NCI-H2081 treated with DMSO at 0.1 percent for 48 hours (cell line): Measurements from ENCODE around the gene INTS6.

ENCODE experiments used
- DNase-seq: peaks from one replicate; lab custom pipeline; 2025; lab: John Stamatoyannopoulos, UW

Gene INTS6, protein sequence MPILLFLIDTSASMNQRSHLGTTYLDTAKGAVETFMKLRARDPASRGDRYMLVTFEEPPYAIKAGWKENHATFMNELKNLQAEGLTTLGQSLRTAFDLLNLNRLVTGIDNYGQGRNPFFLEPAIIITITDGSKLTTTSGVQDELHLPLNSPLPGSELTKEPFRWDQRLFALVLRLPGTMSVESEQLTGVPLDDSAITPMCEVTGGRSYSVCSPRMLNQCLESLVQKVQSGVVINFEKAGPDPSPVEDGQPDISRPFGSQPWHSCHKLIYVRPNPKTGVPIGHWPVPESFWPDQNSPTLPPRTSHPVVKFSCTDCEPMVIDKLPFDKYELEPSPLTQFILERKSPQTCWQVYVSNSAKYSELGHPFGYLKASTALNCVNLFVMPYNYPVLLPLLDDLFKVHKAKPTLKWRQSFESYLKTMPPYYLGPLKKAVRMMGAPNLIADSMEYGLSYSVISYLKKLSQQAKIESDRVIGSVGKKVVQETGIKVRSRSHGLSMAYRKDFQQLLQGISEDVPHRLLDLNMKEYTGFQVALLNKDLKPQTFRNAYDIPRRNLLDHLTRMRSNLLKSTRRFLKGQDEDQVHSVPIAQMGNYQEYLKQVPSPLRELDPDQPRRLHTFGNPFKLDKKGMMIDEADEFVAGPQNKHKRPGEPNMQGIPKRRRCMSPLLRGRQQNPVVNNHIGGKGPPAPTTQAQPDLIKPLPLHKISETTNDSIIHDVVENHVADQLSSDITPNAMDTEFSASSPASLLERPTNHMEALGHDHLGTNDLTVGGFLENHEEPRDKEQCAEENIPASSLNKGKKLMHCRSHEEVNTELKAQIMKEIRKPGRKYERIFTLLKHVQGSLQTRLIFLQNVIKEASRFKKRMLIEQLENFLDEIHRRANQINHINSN

DNA sequence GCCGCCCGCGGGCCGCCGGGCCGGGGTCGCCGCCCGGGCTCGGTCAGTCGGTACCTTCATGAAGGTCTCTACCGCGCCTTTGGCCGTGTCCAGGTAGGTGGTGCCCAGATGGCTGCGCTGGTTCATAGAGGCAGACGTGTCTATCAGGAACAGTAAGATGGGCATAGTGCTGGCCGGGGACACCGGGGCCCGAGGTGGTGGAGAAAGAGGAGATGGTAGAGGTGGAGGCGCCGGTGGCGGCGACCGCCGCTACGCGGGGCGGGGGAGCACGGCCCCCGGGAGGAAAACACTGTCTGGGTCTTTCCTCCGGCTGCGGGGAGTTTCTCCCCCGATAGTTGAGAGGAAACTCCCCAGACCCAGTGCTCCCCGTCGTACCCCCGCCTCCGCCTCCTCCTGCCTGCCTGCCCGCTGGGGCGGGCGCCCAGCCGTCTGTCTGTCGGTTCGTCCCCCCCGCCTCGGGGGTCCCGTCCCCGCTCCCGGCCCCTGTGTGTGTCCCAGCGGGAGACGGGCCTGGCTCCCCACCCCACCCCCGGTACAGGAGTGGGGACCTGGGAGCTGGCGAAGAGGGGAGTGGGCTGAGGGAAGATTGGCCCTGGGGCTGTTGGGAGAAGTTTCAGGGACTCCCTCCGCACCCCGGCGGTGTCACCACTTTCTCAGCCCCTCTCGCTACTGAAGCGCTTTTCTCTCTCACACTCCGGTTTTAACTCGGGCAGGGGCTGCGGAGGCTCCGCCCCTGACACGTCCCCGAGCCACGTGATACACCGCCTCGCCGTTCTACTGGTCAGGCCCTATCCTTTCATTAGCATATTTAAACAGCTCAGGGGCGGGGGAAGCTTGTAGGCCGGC lies at the start of gene INTS6:
TSS of gene INTS6 (minus strand) at position 676 of the 846 bp plus-strand sequence. CDS start at position 165, 511 bp downstream.
- peak; percentile 91 for DNase-seq

- no peak for DNase-seq
These were observed 49.4 kb upstream of the INTS6 start for GRCh38 chr13:51502153-51502651.

DNA sequence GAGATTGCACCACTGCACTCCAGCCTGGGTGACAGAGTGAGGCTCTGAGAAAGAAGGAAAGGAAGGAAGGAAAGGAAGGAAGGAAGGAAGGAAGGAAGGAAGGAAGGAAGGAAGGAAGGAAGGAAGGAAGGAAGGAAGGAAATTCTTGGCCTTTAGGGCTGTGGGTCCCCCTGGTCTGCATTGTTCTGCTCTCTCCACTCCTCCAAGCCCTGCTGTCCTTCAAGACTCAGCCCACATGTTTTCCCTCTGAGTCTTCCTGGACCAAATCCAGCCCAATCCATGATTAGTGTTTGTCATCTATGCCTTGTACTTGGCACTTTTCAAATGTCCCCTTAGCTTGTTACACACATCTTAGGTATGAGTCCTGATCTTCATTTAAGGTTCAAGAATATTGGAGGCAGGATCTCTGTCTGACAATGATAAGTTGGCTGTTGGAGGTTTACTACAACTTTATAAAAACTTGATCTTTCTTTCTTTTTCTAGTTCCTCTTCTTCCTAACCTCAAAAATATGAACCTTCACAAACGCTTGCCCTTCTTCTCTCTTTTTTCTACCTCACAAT lies 48.8 kb upstream of the INTS6 start:
- DNase-seq, result no peak

GRCh38 chr13:51501096-51501495 lies 48.3 kb upstream of the INTS6 start:
- no peak for DNase-seq

DNA sequence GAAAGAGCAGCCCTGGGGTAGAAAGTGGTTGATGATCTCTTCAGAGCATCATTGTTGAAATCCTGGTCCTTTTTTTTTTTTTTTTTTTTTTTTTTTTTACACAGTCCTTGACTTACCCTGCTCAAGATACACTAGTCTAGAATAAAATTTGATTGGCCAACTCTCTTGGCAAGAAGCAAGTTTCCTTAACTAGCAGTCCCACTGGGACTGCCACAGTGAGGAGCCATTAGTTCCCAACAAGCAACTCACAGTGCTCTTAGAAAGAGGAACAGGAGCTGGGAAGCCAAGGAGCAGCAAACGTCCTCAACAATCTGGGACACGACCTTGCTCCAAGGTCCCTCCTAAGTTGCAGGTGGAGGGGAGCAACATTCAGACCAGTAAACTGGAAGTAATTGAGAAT lies 47.9 kb upstream of the INTS6 start:
- no peak for DNase-seq

- no peak for DNase-seq
These were observed 47.0 kb upstream of the INTS6 start for GRCh38 chr13:51499841-51500240.

- DNase-seq, result no peak
These were observed 42.5 kb upstream of the INTS6 start for GRCh38 chr13:51495316-51495715.

DNA sequence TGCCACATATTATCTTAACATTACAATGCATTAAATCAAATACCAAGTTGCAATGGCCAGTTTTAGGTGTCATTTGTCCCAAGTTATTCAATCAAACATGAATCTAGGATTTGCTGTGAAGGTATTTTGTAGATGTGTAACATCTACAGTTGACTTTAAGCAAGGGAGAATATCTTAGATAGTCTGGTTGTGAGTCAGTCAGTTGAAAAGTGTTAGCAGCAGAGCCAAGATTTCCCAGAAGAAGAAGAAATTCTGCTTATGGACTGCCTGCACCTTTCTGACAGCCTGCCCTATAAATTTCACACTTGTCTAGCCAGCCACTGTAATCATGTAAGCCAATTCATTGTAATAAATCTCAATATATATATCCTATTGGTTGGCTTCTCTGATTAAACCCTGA lies 41.3 kb upstream of the INTS6 start:
- DNase-seq, result no peak

DNA sequence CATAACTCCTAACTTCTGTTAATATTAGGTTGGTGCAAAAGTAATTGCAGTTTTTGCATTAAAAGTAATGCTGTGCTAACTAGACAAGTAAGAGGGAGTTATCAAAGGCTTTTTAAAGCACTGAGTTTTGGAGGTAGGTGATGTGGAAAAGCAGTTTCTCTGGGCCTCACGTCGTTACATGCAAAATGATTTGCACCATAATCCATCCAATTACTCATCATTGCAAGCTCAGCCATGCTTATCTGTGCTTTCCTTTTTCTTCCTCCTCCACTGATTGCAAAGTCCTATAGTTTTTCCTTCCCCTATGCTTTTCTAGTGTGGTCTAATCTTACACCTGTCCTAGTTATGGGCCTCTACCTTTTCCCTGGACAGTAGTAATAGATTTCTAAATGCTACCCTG lies 35.4 kb upstream of the INTS6 start:
- DNase-seq, result no peak

DNA sequence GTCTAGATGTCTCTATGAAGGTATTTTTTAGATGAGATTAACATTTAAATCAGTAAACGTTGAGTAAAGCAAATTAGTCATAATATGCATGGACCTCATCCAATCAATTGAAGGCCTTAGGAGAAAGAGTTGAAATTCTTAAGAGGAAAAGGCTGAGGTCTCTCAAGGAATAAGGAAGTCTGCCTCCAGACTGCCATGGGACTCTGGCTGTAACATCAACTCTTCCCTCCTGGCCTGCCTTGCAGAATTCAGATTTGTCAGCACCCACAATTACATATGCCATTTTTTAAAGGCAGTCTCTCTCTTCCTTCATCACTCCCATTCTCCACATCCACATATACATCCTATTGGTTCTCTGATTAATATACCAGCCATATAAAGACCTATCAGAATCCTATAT lies 28.8 kb upstream of the INTS6 start:
- DNase-seq, result no peak

- DNase-seq, result no peak
These were observed 26.3 kb upstream of the INTS6 start for GRCh38 chr13:51479199-51479523.

GRCh38 chr13:51478418-51479198 lies 25.8 kb upstream of the INTS6 start:
- DNase-seq, result no peak

GRCh38 chr13:51477653-51478324 lies 25.0 kb upstream of the INTS6 start:
- DNase-seq, result no peak

- no peak for DNase-seq
These were observed 24.3 kb upstream of the INTS6 start for GRCh38 chr13:51477149-51477548.

DNA sequence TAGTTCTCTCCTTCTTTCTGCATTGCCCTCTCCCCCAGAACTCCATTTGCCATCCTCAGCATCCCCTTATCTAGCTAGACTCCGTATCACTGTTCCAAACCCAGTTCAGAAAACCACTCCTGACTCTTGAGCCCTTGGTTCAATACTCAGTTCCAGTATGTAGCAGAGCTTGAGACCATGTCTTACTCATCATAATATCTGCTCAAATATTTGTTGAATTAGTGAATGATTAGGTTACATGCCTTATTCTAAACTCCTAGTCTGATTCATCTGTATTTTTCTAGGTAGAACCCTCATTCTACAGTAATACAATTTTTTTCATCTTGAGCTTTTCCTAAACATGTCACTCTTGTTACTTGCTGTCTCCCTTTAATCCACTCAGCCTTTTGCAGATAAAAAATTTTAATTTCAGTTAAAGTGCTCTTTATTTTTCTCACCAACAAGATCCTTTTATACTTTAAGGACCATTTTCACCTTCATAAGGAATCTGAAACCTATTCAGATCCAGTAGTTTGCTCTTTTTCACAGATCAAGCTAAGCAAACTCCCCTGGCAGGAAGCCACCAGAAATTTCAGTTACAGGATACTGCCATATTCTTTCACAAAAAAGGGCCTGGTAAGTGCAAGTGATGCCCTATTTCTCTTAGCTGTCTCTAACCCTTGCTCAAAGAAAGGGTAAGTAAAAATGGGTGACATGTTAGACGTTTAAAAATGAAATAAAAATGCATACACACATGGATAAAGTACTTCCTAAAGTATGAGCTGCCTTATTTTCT lies 23.1 kb upstream of the INTS6 start:
- no peak for DNase-seq

DNA sequence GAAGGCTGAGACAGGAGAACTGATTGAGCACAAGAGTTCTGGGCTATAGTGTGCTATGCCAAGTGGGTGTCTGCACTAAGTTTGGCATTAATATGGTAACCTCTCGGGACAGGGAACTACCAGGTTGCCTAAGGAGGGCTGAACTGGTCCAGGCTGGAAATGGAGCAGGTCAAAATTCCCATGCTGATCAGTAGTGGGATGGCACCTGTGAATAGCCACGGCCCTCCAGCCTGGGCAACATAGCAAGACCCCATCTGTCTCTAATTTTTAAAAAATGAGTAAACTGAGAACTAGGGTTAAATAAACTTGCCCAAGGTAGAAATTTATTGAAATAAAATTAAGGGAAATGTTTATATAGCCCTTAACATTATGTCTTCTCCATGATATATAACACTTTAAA lies 17.0 kb upstream of the INTS6 start:
- DNase-seq, result no peak

DNA sequence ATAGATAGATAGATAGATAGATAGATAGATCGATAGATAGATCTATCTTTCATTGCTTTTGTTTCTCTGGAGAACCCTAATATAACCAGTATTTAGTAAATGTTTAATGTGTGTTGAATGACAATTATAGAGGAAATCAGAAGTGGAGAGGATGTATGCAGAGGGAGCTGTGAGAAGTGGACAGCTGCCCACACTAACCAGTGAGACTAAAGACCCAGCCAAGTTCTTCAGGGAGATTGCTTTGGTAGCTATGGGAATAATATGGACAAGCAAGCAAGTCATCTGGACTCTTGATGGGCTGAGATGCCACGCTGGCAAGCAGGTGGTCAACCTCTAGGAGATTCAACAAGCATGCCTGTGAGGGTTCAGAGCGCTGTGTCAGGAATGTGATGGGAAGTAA lies 14.9 kb upstream of the INTS6 start:
- no peak for DNase-seq

- no peak for DNase-seq
These were observed 12.3 kb upstream of the INTS6 start for GRCh38 chr13:51465124-51465523.

GRCh38 chr13:51457086-51457815 lies 4.4 kb upstream of the INTS6 start:
- DNase-seq, result no peak
